Muscle layer of colon (tissue), 2 donors: ENCODE measurements around the gene CTDNEP1.
A peak's percentile ranks its signal among the peaks of the same experiment; 100 is the strongest.

ENCODE experiments used
- H3K27ac ChIP-seq: one replicate; pipeline ENCODE4 v1.7.0; 2013; ENCODE audit warnings: low read depth, mild to moderate bottlenecking, low read length, moderate library complexity
- H3K27me3 ChIP-seq, 2 donors: one replicate each; pipeline ENCODE4 v1.7.0; 2013; ENCODE audit warnings: low read length in 2 of 2, mild to moderate bottlenecking in 2 of 2; ENCODE audit not compliant: insufficient read depth in 2 of 2, control insufficient read depth in 1 of 2
- H3K36me3 ChIP-seq: one replicate; pipeline ENCODE4 v1.7.0; 2013; ENCODE audit warnings: mild to moderate bottlenecking, low read length; ENCODE audit not compliant: insufficient read depth
- H3K4me1 ChIP-seq: one replicate; pipeline ENCODE4 v1.7.0; 2013; ENCODE audit warnings: mild to moderate bottlenecking, low read length; ENCODE audit not compliant: insufficient read depth
- H3K4me3 ChIP-seq, 2 donors: one replicate each; pipeline ENCODE4 v1.7.0; 2013; ENCODE audit warnings: low read length in 2 of 2, low read depth in 1 of 2, mild to moderate bottlenecking in 1 of 2, moderate library complexity in 1 of 2
- H3K9ac ChIP-seq: one replicate; pipeline ENCODE4 v1.7.0; 2013; ENCODE audit warnings: low read length
- H3K9me3 ChIP-seq: one replicate; pipeline ENCODE4 v1.7.0; 2013; ENCODE audit warnings: mild to moderate bottlenecking, low read length
- donor health status: abdominal sarcoma.
- donor health status: Adenocarcinoma of cecum.

Gene CTDNEP1

GRCh38 chr17:7251661-7252175, at the start of gene CTDNEP1:
CTDNEP1 (minus strand) TSS chr17:7251734; CDS start chr17:7251296, 438 bp downstream.
- H3K27me3 ChIP-seq = no peaks in the 10 kb centered on the region
- peaks cover 31% of the 10 kb centered on the region for H3K4me1 ChIP-seq
- H3K9me3 ChIP-seq = no peaks in the 10 kb centered on the region
- H3K9ac ChIP-seq = peak within 1 kb of the TSS; percentile 91
- H3K4me3 ChIP-seq = peak within 1 kb of the TSS; percentile 79 to 83
- H3K27ac ChIP-seq = peak within 1 kb of the TSS; percentile 92
- peaks cover 26% of the 10 kb centered on the region for H3K36me3 ChIP-seq

- Histone ChIP-seq H3K27me3 (peaks cover 0 to 15% of the 10 kb centered on the region in 2 donors), H3K9me3 (no peaks in the 10 kb centered on the region), H3K9ac (no peak overlapping the region), H3K27ac (peak overlapping the region; percentile 73), H3K36me3 (no peaks in the 10 kb centered on the region), H3K4me1 (peaks cover 43% of the 10 kb centered on the region), H3K4me3 (peak overlapping the region in 1 of 2 donors; percentile 41)
Observed at GRCh38 chr17:7296189-7296861, 44.8 kb upstream of the CTDNEP1 start.

- Histone ChIP-seq H3K36me3 (no peaks in the 10 kb centered on the region), H3K27me3 (peaks cover 0 to 15% of the 10 kb centered on the region in 2 donors), H3K27ac (peak overlapping the region; percentile 73), H3K4me1 (peaks cover 51% of the 10 kb centered on the region), H3K9ac (no peak overlapping the region), H3K9me3 (no peaks in the 10 kb centered on the region), H3K4me3 (peak overlapping the region in 1 of 2 donors; percentile 36)
Observed at GRCh38 chr17:7295230-7296180, 44.0 kb upstream of the CTDNEP1 start.

- Histone ChIP-seq H3K9me3 (no peaks in the 10 kb centered on the region), H3K9ac (no peak within 1 kb of the TSS), H3K4me3 (peak within 1 kb of the TSS; percentile 32 to 38), H3K27me3 (peaks cover 0 to 22% of the 10 kb centered on the region in 2 donors), H3K27ac (peak within 1 kb of the TSS; percentile 39), H3K36me3 (no peaks in the 10 kb centered on the region), H3K4me1 (peaks cover 51% of the 10 kb centered on the region)
Observed at GRCh38 chr17:7294614-7295153, 43.1 kb upstream of the CTDNEP1 start, which contains the start of gene YBX2. YBX2 (minus strand) TSS chr17:7294639; CDS start chr17:7294500, 139 bp downstream.

GRCh38 chr17:7293816-7294613, 42.5 kb upstream of the CTDNEP1 start:
- no peaks in the 10 kb centered on the region for H3K9me3 ChIP-seq
- H3K36me3 ChIP-seq = no peaks in the 10 kb centered on the region
- peak overlapping the region; percentile 39 for H3K27ac ChIP-seq
- no peak overlapping the region for H3K9ac ChIP-seq
- H3K4me1 ChIP-seq = peaks cover 51% of the 10 kb centered on the region
- peak overlapping the region; percentile 32 to 38 for H3K4me3 ChIP-seq
- H3K27me3 ChIP-seq = peaks cover 0 to 24% of the 10 kb centered on the region in 2 donors

- Histone ChIP-seq H3K4me1 (peaks cover 51% of the 10 kb centered on the region), H3K4me3 (peak overlapping the region in 1 of 2 donors; percentile 32), H3K36me3 (no peaks in the 10 kb centered on the region), H3K9ac (no peak overlapping the region), H3K27ac (peak overlapping the region; percentile 4), H3K9me3 (no peaks in the 10 kb centered on the region), H3K27me3 (peaks cover 0 to 24% of the 10 kb centered on the region in 2 donors)
Observed at GRCh38 chr17:7293159-7293558, 41.6 kb upstream of the CTDNEP1 start.

- H3K4me3 ChIP-seq = no peak overlapping the region
- peak overlapping the region; percentile 4 for H3K27ac ChIP-seq
- H3K9me3 ChIP-seq = no peaks in the 10 kb centered on the region
- H3K36me3 ChIP-seq = no peaks in the 10 kb centered on the region
- peaks cover 0 to 24% of the 10 kb centered on the region in 2 donors for H3K27me3 ChIP-seq
- no peak overlapping the region for H3K9ac ChIP-seq
- peaks cover 51% of the 10 kb centered on the region for H3K4me1 ChIP-seq
Observed at GRCh38 chr17:7292729-7293128, 41.2 kb upstream of the CTDNEP1 start.

- Histone ChIP-seq H3K4me3 (no peak overlapping the region), H3K27ac (peak overlapping the region; percentile 4), H3K9me3 (no peaks in the 10 kb centered on the region), H3K36me3 (no peaks in the 10 kb centered on the region), H3K9ac (no peak overlapping the region), H3K4me1 (peaks cover 51% of the 10 kb centered on the region), H3K27me3 (peaks cover 0 to 24% of the 10 kb centered on the region in 2 donors)
Observed at GRCh38 chr17:7292194-7292593, 40.7 kb upstream of the CTDNEP1 start.

- Histone ChIP-seq H3K9me3 (no peaks in the 10 kb centered on the region), H3K9ac (no peak overlapping the region), H3K4me1 (peaks cover 42% of the 10 kb centered on the region), H3K27me3 (peaks cover 0 to 24% of the 10 kb centered on the region in 2 donors), H3K36me3 (peaks cover 12% of the 10 kb centered on the region), H3K27ac (no peak overlapping the region), H3K4me3 (no peak overlapping the region)
Observed at GRCh38 chr17:7290685-7291084, 39.2 kb upstream of the CTDNEP1 start.

- Histone ChIP-seq H3K4me1 (peaks cover 40% of the 10 kb centered on the region), H3K36me3 (peaks cover 17% of the 10 kb centered on the region), H3K4me3 (no peak overlapping the region), H3K9ac (no peak overlapping the region), H3K27me3 (peaks cover 0 to 23% of the 10 kb centered on the region in 2 donors), H3K9me3 (no peaks in the 10 kb centered on the region), H3K27ac (no peak overlapping the region)
Observed at GRCh38 chr17:7290166-7290565, 38.6 kb upstream of the CTDNEP1 start.
